GM19452 (cell line): ENCODE results near the gene DYTN.
A peak's percentile ranks its signal among the peaks of the same experiment; 100 is the strongest.
"Not testable (repeated sequence)": the region's sequence is repeated elsewhere in the genome, so short reads cannot be mapped to it uniquely, and the experiment has no call there.

Experiments used
- ATAC-seq: cut with Tn5 transposase; IDR thresholded peaks from one replicate; pipeline ENCODE4 v1.9.1; 2021; ENCODE audit not compliant: unreplicated experiment

The DYTN gene, protein sequence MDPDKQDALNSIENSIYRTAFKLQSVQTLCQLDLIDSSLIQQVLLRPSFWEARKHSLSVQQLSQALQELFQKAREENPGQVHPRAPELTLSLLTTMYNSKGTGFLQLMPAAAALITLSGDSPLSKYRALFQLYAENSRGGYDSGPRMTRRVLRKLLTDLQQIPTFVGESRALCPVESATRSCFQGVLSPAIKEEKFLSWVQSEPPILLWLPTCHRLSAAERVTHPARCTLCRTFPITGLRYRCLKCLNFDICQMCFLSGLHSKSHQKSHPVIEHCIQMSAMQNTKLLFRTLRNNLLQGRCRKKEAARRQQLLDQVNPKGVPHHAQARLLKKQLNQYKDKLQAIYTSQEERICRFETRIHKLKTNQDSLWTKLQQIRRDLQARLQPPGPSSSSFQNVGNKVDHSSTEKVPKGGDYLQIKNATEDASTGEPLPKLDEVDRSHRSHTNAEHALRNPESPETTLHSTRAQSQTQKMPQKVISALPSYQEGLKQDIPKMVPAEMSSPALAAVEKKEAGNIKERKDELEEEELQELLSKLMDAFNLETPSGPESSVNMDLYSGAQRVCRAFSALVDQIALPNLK

DNA sequence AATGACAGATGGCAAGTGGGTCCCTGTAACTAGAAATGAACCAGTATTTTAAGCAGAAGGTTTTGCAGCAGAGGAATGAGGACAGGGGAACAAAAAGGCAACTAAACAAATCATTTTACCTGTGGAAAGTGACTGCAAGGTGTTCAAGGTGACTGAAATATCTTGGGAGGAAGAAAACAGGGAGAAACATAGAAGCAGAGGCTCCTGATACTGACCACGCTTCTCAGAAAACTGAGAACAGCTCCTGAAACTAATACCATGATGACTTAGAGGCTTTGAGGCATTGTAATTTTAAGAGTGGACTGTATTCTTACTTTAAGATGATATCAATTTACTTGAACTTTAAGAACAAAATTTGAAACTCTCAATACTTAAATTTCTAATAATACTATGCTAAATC, at the start of gene DYTN:
Gene DYTN, minus strand, starts transcription at position 101 of the 400 bp plus-strand sequence. CDS start 117 bp downstream, outside the sequence.
- no peak for ATAC-seq

DNA sequence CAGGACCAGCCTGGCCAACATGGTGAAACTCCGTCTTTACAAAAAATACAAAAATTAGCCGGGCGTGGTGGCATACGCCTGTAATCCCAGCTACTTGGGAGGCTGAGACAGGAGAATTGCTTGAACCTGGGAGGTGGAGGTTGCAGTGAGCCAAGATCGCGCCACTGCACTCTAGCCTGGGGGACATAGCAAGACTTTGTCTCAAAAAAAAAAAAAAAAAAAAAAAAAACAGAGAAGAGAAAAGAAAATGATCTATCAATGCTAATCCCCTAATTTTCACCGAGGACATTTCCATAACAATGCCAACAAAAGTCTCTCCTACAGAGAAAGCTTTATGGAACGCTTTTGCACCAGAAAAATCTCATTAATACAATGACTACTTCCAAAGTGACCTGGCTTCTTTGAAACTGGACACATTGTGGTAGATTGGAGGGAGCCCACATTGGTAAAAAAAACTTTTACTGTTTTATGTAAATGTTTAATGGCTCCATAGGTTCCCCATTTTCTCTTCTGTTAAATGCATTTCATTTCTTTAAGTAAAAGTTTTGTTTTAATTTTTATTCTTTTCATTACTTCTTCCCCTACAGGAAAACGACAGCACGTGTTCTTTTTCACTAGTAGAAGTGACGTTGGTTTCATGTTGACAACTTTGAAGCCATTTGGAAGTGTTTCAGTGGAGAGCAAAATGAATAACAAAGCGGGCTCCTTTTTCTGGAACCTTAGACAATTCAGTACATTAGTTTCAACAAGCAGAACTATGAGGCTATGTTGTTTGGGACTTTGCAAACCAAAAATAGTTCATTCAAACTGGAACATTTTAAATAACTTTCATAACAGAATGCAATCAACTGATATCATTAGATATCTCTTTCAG, 48.1 kb upstream of the DYTN start:
- ATAC-seq, result no peak

DNA sequence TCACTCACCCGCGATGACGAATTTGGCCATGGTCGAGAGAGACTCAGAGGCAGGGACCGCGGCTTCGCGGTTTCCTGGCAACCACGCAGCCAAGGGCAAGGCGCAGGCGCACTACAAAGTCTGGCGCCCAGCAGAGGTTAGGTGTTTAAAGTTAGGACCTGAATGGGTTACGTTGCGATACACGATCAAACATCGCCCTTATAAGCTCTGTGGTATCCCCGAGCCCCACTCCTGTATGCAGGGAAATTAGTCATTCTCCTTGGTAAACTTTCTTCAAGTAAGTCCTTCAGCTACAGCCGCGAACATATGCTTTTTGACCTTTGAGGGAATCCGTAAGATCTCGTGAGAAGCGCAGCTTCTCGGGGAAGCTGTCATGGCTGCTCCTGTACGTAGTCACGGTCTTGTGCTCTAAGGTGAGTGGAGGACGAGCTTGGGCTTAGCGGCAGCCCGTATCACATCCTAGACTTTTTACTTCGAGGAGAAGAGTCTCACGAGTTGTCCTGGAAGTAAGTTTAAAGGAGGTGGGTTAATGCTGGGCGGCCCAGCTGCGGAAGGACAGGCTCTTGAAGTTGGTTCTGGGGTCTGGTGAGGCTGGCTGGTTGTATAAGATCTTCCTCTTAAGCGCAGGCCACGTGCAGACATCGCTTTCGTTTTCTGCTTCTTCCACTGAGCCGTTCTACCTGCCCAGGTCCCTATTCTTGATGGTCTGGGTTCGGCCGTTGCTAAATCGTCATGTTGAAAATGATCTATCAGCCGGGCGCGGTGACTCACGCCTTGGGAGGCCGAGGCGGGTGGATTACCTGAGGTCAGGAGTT, 47.3 kb upstream of the DYTN start, which contains the start of the genes FASTKD2 and MDH1B:
Gene FASTKD2, plus strand, starts transcription at position 365 of the 815 bp plus-strand sequence. CDS start 1,088 bp downstream, outside the sequence.
Gene MDH1B, minus strand, starts transcription at position 87 of the 815 bp plus-strand sequence. Its CDS starts 57 bp downstream, at position 30.
- peak; percentile 95 for ATAC-seq

DNA sequence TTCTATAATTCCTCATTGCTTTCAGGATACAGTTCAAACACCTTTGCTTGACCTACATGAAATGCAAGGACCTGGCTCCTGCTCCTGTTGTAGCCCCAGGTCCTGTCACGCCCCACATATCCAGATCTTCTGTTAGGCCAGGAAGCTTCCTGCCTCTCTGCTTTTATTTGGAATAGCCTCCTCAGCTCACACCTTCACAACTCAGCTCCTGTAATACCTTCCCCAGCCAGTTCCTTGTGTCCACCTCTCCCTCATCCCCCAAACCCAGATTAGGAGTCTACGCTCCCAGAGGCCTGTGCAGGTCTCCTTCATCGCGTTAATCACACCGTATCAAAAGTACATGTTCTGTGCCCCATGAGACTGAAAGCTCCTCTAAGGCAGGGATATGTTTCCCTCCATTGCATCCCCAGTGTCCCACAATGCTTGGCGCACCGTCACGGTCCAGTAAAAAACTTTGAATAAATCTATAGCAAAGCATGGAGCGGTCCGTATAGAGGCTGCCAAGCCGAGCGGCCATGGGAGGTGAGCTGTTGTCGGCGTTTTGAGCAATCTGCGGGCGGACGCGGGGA, 46.6 kb upstream of the DYTN start:
- no peak for ATAC-seq

DNA sequence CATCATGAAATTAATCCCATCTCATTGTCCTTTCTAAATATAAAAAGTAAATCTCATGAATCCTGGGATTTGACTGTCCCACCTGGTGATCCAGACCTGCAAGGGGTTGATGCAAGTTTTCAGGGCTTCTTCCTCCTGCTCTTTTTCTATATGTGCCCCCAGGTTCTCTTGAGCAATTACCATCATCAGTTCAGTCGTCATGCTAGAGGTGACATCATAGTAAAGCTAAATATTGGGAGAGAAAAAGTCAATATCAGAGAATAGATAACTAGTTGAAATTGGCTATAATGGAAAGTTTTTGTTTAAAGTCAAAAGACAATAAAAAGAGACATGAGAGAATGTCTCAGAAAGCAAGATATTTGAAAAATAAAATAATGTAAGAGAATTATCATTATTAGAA, 38.6 kb upstream of the DYTN start:
- ATAC-seq, result no peak

DNA sequence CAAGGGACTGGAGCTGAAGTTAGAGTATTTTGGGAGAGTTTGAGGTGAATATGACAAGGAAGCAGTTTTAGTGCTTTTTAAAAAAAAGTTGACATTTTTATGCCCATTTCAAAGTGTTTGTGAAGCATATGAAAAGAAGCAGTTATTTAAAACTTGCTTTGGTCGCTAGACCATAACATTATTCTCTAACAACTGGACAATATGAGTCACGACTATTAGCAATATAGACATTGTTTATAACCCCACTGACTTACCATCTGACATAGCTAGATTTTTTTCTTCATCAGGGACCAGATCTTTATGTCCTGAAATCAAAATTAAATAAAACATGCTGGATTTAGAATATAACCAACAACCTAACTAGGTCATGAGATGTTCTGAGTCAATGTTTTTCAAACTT, 22.6 kb upstream of the DYTN start:
- no peak for ATAC-seq

DNA sequence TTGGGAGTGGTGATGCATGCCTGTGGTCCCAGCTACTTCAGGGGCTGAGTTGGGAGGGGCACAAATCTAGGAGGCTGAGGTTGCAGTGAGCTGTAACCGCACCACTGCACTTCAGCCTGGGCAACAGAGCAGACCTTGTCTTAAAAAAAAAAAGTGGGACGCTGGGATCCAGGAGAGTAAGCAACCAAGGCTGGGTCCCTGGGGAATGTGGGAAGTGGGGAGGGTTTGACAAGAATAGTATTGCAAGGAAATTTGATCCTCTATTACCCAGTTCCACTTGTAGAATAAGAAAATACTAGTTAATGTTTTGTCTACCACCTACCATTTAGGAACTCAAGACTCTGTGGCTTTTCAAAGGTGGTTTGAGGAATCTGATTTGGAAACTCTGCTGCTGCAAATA, 21.1 kb upstream of the DYTN start:
- ATAC-seq, result no peak

DNA sequence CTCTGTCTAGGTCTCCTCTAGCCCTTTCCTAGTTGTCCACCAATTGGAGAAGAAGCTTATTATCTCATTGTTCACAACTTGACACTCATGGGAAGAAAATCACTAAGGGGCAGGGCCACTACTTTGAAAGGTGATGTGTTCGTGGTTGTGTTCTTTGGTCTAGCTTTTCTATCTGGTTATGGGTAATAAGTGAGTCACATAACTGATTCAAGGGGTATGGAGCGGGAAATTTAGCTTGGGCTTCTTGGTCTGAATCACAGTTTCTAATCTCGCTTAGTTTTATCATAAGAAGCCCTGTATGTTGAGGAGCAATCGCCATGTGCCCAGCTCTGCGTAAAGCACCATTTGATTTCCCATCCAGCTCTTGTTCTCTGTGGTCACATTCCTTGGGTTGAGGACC, 18.7 kb upstream of the DYTN start:
- ATAC-seq, result no peak

DNA sequence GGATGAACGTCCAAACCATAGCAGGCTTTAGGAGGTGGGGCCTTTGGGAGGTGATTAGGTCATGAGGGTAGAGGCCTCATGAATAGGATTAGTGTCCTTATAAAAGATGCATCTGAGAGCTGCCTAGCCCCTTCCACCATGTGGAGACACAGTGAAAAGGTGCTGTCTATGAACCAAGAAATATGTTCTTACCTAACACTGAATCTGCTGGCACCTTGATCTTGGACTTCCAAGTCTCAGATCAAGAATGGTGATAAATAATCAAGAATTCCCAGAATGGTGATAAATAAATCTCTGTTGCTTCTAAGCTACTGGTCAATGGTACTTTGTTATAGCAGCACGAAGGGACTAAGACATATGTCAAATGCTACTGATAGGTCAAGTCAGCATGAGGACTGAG, 15.1 kb upstream of the DYTN start:
- no peak for ATAC-seq

DNA sequence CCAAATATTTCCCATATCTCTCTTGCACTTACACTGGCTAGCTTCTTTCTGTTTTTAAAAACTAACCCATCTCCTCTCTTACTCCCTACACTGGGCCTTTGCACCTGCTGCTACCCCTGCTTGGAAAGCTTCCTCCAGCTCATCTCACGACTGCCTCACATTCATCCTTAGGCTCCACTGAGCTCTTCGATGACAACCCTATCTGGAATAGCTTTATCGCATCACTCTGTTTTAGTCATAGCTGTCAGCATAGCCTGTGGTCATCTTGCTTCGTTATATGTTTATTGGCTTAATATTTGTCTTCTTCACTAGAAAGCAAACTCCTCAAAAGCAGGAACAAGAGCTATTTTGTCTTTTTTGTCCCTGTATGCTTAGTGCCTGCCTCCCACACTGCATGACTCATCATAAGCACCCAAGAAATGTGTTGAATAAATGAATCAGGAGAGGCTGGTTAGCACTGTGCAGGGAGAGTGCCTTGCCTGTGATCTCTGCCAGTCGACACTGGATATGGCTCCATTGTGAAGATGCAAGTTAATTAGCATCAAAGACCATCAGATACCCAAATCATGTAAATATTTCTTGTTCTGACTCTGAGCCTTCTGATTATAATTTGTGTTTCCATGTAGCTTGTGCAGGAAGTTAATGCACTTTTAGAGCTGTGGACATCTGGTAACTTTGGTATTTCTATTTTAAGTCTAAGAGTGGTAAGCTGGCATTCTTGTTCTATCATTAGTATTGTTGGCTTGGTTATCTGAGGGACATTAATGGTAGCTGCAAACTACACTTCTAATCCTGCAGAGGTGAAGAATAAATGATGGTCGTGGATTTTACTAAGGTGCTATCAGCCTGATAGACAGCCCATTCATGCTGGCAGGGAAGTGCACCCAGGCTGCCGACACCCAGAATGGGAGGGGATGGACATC, 10.3 kb upstream of the DYTN start:
- ATAC-seq, result no peak

DNA sequence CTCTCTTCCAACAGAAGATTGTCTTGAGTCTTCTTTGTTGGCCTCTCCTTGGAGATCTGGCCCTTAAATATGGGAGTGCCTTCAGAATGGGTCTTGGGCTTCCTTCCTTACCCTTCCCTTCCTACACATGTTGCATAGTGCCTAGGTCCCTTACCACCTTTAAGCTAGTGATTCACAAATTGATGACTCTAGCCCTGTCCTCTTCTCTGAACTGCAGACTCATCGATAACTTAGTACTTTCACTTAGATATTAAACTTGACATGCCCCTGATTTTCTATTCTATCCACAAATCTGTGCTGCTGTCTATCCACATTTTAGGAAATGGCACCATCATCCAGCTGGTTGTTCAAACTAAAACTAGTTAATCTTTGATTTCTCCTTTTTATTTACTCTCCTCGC, 9.1 kb upstream of the DYTN start:
- no peak for ATAC-seq

DNA sequence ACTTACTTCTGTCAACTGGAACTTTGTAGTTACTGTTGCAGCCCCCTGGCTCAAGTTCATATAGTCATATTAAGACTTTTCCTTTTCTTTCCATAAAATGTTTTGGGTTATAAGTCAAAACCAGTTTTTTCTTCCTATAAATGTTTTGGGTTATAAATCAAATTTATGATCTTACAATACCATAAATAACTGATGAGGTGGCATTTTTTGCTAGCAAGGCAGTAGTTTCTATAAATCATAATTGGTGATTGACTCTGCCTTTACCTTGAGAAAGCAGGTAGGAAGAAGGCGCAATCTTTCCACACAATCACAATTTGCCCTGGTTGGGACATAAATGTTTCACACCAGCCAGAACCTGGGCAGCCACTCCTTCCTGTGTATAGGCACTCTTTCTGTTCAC, 5.1 kb upstream of the DYTN start:
- no peak for ATAC-seq

DNA sequence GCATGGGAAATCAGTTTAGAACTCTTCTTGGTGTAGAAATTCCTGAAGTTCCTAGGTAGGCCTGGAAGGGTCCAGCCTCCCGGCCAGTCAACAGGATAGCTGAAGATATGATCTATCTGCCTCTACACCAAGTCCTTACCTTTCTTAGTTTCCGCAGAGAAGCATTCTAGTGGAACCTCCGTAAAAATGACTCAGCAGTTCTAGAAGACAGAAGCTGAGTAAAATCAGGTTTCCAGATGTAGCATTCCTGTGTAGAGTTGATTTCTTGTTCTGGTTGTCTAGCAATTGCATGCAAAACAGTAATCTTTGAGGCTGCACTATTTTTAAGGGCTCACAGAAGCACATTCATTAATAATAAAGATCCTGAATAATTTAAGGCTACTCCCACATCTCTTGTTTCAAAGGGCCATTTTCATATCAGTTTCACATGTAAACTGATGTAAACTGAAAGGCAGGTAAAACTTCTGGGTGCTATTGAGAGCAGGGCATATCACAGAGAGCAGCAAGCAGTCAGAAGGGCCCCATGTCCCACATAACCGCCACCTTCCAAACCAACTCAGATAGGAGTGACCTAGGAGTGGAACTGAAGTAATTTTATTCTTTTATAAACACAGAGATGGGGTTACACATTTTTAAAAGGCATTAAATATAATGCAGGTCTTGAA, 3.2 kb upstream of the DYTN start:
- peak; percentile 76 for ATAC-seq

DNA sequence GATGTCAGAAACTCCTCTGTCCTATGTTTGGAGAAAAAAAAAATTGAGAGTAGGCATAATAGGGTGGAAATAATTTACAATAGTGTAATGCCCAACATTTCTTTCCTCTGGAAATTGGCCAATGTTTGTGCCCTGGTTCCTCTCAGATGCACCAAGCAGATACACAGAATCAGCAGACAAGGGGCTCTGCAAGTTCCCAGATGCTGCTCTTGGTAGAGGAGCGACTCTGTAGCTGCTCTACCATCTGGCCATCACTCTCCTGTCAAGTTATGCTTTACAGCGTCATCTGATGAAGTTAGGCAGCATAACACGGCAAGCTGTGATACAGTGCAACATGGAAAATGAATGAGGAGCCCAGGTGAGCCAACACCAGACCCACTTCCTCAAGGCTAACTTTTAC, 1.6 kb downstream of the DYTN start:
- no peak for ATAC-seq

DNA sequence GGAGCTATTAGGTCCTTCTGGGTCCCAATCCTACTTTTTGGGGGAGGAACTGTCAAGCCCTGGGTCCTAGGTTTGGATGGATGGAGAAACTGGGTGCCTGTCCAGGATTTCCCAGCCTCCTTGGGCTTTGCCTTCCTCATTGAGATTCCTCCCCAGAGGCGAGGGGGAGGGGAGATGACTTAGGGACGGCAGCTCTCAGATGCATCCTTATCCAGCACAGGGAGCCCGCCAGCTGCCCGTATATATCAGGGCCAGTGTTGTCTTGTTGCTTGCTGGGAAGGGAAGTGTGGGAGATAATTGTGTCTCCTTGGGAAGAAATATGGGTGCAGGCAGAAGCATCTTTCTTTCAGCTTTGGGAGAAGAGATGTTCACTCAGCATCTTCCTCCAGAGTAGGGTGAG, 3.0 kb downstream of the DYTN start:
- ATAC-seq, result not testable (repeated sequence)

DNA sequence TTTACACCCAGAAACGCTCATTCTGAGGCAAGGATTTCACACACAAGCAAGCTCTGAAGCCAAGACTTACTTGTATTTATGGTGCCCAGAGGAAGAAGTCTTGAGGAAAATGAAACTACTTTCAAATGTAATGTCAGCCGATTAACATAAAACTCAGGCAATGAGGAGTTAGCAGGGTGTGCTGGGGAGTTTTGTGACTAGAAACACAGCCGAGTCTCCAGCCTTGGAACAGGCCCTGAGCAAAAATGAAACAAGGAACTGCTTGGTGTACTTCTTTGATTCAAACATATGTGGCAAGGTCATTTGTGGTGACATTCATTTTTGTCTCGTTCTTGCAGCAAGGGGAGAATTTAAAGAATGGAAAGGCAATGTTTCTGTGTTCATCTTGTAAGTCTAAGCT, 4.5 kb downstream of the DYTN start:
- peak; percentile 55 for ATAC-seq

DNA sequence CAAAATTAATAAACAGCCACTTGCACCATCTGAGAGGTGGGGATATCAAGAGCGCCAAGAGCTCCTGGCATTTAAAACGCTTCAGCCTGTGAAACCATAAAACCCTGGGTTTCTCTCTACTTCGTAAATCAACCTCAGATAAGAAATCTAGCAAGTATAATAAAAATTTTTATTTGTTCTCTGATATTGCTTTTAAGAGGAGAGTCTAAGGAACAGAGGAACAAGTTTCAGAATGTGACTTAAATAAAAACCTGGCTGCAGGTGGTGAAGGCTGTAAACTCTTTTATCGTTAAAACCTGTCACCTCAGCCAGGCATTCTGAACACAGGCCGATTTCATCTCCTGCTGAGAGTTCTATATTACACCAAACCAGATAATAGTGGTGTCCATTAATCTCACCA, 9.9 kb downstream of the DYTN start:
- no peak for ATAC-seq

DNA sequence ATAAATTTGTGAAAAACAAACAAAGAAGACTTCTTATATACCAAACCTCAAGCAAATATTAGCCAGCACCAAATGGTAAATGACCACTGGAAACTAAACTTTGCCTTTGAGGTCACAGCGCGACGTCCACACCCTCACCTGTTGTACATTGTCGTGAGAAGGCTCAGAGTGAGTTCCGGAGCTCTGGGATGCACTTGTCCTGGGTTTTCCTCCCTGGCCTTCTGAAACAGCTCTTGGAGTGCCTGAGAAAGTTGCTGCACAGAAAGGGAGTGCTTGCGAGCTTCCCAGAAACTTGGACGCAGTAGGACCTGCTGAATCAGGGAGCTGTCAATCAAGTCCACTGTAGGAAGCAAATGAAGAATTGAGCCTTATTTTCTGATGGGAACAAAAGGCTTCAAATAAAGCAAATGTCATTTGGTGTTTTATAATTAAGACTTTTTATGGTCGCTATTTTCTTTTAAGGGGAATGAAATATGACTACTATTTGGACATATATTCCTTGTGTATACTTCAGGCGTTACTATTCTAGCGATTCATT, 11.0 kb downstream of the DYTN start:
- no peak for ATAC-seq
